ENCODE data around the gene NR1H4. TPM values are rescaled to one million over a fixed set of nuclear protein-coding genes. Genes with fewer than 3 reads are reported as not detected.

The NR1H4 gene
- total and polyA plus RNA-seq, 2 of the 13 experiments (the other 11 are each of a cell fraction or from before 2014, with no cell fraction given): 27.3 to 114 TPM

DNA sequence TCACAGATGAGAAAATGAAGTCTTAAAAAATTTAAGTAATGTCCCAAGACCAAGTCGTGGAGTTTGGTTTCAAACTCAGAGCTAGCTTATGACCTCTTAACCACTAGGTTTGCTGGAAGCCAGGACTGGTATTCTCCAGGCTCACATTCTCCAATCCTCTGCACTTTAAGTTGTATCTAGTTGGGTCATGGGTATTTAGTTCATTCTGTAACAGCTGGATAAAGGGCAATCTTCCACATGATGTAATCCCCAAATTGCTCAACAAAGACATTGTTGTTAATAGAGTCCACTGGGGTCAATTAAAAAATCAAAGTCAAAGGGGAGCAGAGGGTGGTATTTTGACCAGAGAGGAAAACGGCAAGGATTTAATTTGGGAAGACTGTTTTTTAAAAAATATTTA is 82.1 kb downstream of the NR1H4 start (continued):
- TF ChIP-seq, protein P1, sequence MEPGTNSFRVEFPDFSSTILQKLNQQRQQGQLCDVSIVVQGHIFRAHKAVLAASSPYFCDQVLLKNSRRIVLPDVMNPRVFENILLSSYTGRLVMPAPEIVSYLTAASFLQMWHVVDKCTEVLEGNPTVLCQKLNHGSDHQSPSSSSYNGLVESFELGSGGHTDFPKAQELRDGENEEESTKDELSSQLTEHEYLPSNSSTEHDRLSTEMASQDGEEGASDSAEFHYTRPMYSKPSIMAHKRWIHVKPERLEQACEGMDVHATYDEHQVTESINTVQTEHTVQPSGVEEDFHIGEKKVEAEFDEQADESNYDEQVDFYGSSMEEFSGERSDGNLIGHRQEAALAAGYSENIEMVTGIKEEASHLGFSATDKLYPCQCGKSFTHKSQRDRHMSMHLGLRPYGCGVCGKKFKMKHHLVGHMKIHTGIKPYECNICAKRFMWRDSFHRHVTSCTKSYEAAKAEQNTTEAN (CRISPR knock-in tag; conservative IDR thresholded peaks at IDR 0.05): no peak
- TF ChIP-seq, protein P2, sequence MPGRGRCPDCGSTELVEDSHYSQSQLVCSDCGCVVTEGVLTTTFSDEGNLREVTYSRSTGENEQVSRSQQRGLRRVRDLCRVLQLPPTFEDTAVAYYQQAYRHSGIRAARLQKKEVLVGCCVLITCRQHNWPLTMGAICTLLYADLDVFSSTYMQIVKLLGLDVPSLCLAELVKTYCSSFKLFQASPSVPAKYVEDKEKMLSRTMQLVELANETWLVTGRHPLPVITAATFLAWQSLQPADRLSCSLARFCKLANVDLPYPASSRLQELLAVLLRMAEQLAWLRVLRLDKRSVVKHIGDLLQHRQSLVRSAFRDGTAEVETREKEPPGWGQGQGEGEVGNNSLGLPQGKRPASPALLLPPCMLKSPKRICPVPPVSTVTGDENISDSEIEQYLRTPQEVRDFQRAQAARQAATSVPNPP (CRISPR knock-in tag; IDR thresholded peaks at IDR 0.05): no peak
- TF ChIP-seq TCF7L2 (IDR thresholded peaks at IDR 0.05; ENCODE audit: low read depth, low read length) (no peak), GATAD2A (CRISPR knock-in tag; IDR thresholded peaks at IDR 0.05) (peak; percentile 77), FLYWCH1 (CRISPR knock-in tag; IDR thresholded peaks at IDR 0.05) (no peak), ZNF749 (CRISPR knock-in tag; IDR thresholded peaks at IDR 0.05; ENCODE audit: borderline replicate concordance) (no peak), ATF7-NPFF (CRISPR knock-in tag; IDR thresholded peaks at IDR 0.05; ENCODE audit: low read depth) (no peak), PHF5A (CRISPR knock-in tag; IDR thresholded peaks at IDR 0.05; ENCODE audit: low read depth, unreplicated experiment) (no peak), ZNF383 (CRISPR knock-in tag; IDR thresholded peaks at IDR 0.05; ENCODE audit: borderline replicate concordance) (no peak), TAF1 (CRISPR knock-in tag; IDR thresholded peaks at IDR 0.05) (no peak), CHCHD3 (CRISPR knock-in tag; IDR thresholded peaks at IDR 0.05) (no peak), NFKBIZ (CRISPR knock-in tag; IDR thresholded peaks at IDR 0.05) (no peak), ZNF839 (CRISPR knock-in tag; IDR thresholded peaks at IDR 0.05; ENCODE audit: borderline replicate concordance) (no peak), SOX5 (CRISPR knock-in tag; IDR thresholded peaks at IDR 0.05; ENCODE audit: borderline replicate concordance) (peak; percentile 57; the same call in 1 of the 2 replicates), ZNF850 (CRISPR knock-in tag; conservative IDR thresholded peaks at IDR 0.05) (no peak), TMF1 (CRISPR knock-in tag; IDR thresholded peaks at IDR 0.05; ENCODE audit: low read depth) (no peak), PHF20 (CRISPR knock-in tag; IDR thresholded peaks at IDR 0.05) (no peak), NCOA2 (CRISPR knock-in tag; IDR thresholded peaks at IDR 0.05) (peak; percentile 50; the same call in 1 of the 2 replicates)
- TF ChIP-seq, protein P3, sequence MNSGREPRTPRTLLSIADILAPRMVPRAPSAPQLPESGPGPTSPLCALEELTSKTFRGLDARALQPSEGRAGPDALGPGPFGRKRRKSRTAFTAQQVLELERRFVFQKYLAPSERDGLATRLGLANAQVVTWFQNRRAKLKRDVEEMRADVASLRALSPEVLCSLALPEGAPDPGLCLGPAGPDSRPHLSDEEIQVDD (CRISPR knock-in tag; IDR thresholded peaks at IDR 0.05; ENCODE audit: borderline replicate concordance): no peak
- TF ChIP-seq, protein P4, sequence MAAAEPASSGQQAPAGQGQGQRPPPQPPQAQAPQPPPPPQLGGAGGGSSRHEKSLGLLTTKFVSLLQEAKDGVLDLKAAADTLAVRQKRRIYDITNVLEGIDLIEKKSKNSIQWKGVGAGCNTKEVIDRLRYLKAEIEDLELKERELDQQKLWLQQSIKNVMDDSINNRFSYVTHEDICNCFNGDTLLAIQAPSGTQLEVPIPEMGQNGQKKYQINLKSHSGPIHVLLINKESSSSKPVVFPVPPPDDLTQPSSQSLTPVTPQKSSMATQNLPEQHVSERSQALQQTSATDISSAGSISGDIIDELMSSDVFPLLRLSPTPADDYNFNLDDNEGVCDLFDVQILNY (CRISPR knock-in tag; conservative IDR thresholded peaks at IDR 0.05): no peak
- TF ChIP-seq, protein P5, sequence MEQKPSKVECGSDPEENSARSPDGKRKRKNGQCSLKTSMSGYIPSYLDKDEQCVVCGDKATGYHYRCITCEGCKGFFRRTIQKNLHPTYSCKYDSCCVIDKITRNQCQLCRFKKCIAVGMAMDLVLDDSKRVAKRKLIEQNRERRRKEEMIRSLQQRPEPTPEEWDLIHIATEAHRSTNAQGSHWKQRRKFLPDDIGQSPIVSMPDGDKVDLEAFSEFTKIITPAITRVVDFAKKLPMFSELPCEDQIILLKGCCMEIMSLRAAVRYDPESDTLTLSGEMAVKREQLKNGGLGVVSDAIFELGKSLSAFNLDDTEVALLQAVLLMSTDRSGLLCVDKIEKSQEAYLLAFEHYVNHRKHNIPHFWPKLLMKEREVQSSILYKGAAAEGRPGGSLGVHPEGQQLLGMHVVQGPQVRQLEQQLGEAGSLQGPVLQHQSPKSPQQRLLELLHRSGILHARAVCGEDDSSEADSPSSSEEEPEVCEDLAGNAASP (CRISPR knock-in tag; IDR thresholded peaks at IDR 0.05; ENCODE audit: borderline replicate concordance): no peak
- TF ChIP-seq, protein P6, sequence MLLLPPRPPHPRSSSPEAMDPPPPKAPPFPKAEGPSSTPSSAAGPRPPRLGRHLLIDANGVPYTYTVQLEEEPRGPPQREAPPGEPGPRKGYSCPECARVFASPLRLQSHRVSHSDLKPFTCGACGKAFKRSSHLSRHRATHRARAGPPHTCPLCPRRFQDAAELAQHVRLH (CRISPR knock-in tag; IDR thresholded peaks at IDR 0.05; ENCODE audit: borderline replicate concordance, low read depth): no peak
- TF ChIP-seq, protein P7, sequence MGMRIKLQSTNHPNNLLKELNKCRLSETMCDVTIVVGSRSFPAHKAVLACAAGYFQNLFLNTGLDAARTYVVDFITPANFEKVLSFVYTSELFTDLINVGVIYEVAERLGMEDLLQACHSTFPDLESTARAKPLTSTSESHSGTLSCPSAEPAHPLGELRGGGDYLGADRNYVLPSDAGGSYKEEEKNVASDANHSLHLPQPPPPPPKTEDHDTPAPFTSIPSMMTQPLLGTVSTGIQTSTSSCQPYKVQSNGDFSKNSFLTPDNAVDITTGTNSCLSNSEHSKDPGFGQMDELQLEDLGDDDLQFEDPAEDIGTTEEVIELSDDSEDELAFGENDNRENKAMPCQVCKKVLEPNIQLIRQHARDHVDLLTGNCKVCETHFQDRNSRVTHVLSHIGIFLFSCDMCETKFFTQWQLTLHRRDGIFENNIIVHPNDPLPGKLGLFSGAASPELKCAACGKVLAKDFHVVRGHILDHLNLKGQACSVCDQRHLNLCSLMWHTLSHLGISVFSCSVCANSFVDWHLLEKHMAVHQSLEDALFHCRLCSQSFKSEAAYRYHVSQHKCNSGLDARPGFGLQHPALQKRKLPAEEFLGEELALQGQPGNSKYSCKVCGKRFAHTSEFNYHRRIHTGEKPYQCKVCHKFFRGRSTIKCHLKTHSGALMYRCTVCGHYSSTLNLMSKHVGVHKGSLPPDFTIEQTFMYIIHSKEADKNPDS (CRISPR knock-in tag; IDR thresholded peaks at IDR 0.05): no peak
- TF ChIP-seq, protein P8, sequence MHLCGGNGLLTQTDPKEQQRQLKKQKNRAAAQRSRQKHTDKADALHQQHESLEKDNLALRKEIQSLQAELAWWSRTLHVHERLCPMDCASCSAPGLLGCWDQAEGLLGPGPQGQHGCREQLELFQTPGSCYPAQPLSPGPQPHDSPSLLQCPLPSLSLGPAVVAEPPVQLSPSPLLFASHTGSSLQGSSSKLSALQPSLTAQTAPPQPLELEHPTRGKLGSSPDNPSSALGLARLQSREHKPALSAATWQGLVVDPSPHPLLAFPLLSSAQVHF (CRISPR knock-in tag; IDR thresholded peaks at IDR 0.05): no peak
